Measurements from ENCODE around the gene B3GLCT. TPM values are rescaled to one million over a fixed set of nuclear protein-coding genes. Genes with fewer than 3 reads are reported as not detected.

Gene B3GLCT
- total RNA-seq, 1 experiment from 2014 or later, result 3.9 TPM

DNA sequence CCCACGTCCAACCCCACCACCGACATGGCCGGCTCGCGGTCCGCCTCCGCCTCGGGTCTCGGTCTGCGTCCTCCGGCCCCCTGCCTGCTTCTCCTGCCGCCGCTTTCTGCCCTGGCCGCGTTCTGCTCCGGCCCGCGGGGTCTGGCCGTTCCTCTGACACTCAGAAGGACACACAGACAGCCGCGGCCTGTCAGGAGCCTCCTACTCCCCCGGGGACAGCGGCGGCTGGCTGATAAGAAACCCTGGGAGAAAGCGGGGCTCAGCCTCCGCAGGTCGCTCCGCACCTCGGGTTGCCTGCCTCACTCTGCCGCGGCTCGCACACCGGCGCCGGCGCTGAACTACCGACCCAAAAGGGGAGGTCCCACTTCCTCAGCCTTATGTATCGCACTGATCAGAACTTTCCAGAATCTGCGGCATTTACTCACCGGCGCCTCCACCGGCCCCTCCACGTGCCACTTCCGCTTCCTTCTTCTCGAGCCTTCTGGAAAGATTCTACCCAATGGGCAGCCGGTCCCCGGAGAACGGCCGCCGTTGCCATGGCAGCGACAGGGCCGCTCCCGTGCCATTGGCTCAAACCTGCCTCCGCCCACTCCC, 38.1 kb upstream of the B3GLCT start, which contains the start of gene HSPH1 (continued):
- TF ChIP-seq, protein P1, sequence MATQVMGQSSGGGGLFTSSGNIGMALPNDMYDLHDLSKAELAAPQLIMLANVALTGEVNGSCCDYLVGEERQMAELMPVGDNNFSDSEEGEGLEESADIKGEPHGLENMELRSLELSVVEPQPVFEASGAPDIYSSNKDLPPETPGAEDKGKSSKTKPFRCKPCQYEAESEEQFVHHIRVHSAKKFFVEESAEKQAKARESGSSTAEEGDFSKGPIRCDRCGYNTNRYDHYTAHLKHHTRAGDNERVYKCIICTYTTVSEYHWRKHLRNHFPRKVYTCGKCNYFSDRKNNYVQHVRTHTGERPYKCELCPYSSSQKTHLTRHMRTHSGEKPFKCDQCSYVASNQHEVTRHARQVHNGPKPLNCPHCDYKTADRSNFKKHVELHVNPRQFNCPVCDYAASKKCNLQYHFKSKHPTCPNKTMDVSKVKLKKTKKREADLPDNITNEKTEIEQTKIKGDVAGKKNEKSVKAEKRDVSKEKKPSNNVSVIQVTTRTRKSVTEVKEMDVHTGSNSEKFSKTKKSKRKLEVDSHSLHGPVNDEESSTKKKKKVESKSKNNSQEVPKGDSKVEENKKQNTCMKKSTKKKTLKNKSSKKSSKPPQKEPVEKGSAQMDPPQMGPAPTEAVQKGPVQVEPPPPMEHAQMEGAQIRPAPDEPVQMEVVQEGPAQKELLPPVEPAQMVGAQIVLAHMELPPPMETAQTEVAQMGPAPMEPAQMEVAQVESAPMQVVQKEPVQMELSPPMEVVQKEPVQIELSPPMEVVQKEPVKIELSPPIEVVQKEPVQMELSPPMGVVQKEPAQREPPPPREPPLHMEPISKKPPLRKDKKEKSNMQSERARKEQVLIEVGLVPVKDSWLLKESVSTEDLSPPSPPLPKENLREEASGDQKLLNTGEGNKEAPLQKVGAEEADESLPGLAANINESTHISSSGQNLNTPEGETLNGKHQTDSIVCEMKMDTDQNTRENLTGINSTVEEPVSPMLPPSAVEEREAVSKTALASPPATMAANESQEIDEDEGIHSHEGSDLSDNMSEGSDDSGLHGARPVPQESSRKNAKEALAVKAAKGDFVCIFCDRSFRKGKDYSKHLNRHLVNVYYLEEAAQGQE (IDR thresholded peaks at IDR 0.05; ENCODE audit: low read depth), result no peak
- TF ChIP-seq SIN3A (IDR thresholded peaks at IDR 0.05; ENCODE audit: low read depth), result peak; percentile 93
- TF ChIP-seq ZNF274 (IDR thresholded peaks at IDR 0.05; ENCODE audit: low read depth, low read length), result no peak
- no peak for TF ChIP-seq CBX3 (IDR thresholded peaks at IDR 0.05; ENCODE audit: low read depth)
- no peak; the same call in 1 of the 2 replicates for TF ChIP-seq EGR1 (IDR thresholded peaks at IDR 0.05; ENCODE audit: low read depth)
- TF ChIP-seq ZFX (IDR thresholded peaks at IDR 0.05), result peak; percentile 76
- peak; percentile 74 for TF ChIP-seq POLR2AphosphoS5 (IDR thresholded peaks at IDR 0.05; ENCODE audit: low read depth, low read length)
- peak; percentile 77 for TF ChIP-seq ELF1 (IDR thresholded peaks at IDR 0.05; ENCODE audit: borderline replicate concordance, low read depth)
- TF ChIP-seq, protein P2, sequence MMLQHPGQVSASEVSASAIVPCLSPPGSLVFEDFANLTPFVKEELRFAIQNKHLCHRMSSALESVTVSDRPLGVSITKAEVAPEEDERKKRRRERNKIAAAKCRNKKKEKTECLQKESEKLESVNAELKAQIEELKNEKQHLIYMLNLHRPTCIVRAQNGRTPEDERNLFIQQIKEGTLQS (IDR thresholded peaks at IDR 0.05), result no peak
- no peak for TF ChIP-seq YY1 (IDR thresholded peaks at IDR 0.05; ENCODE audit: extremely low read depth, insufficient replicate concordance, low read depth, low read length)
- TF ChIP-seq RAD21 (IDR thresholded peaks at IDR 0.05; ENCODE audit: low read depth), result no peak

Measured in HCT116 (cell line).